ENCODE results near the gene RHOT1.

GRCh38 chr17:32157225-32157624 lies 14.9 kb downstream of the RHOT1 start:
- TF ChIP-seq CTCF (conservative IDR thresholded peaks at IDR 0.05; ENCODE audit: low read depth, low read length): no peak
- no peak for TF ChIP-seq EZH2 (IDR thresholded peaks at IDR 0.05; ENCODE audit: low read length, unreplicated experiment)
- no peak for TF ChIP-seq EZH2phosphoT487 (IDR thresholded peaks at IDR 0.05; ENCODE audit: borderline replicate concordance, low read length)
